ENCODE data around the gene AGRN. TPM values are rescaled to one million over a fixed set of nuclear protein-coding genes. Genes with fewer than 3 reads are reported as not detected.

The AGRN gene
- total and polyA plus RNA-seq, 2 of the 4 experiments (the other 2 are of a cell fraction): 8.1 to 115 TPM

- no peak overlapping the region for H3K23ac ChIP-seq (ENCODE audit: low read depth, low read length)
- WGBS, 2 experiments (ENCODE audit: extremely low coverage in 2 of 2, insufficient read length in 1 of 2): 94% methylated on average over 23 of the region's 33 CpGs; no CpG with 5 or more reads in 1 of the 2 experiments
These were observed 24.0 kb downstream of the AGRN start for GRCh38 chr1:1043921-1044320.

More at GRCh38 chr1:1043921-1044320, 24.0 kb downstream of the AGRN start:
- in situ Hi-C loops (cut with MboI; ENCODE audit: low sequenced_read_pairs) (no loop called here), intact Hi-C loops (cut with micrococcal nuclease) (no loop called here), dilution Hi-C loops (cut with HindIII; ENCODE audit: low sequenced_read_pairs, unreplicated experiment) (no loop called here)
- H2AK5ac ChIP-seq (ENCODE audit: low read depth, low read length): no peak overlapping the region
- H3K56ac ChIP-seq (ENCODE audit: extremely low read depth, insufficient read depth, low read length): no peak overlapping the region
- H3K4ac ChIP-seq (ENCODE audit: low read depth, low read length): no peak overlapping the region
- no peaks in the 10 kb centered on the region for H3K9me1 ChIP-seq (ENCODE audit: insufficient read depth, low read length)
- POLR2A ChIA-PET (ENCODE audit: unreplicated experiment): no interaction called here
- H2BK20ac ChIP-seq (ENCODE audit: low read depth, low read length): no peak overlapping the region
- no peak for ATAC-seq (ENCODE audit: low read depth)
- no peak overlapping the region for H3K4me3 ChIP-seq (ENCODE audit: insufficient read depth, low read depth, low read length)
- no peak overlapping the region for H2AK9ac ChIP-seq (replicated peaks; ENCODE audit: low read depth, low read length, poor library complexity)
- no TSS peak for BruUV-seq (replicated peaks)
- no peak overlapping the region for H2BK5ac ChIP-seq (ENCODE audit: low read depth, low read length, poor library complexity, severe bottlenecking)
- no peak overlapping the region for H3K9ac ChIP-seq (ENCODE audit: low read depth, low read length)
- H2BK15ac ChIP-seq (ENCODE audit: low read depth, low read length): no peak overlapping the region
- no peak overlapping the region for H3K18ac ChIP-seq (ENCODE audit: low read depth, low read length)
- peaks cover 7% of the 10 kb centered on the region for H3K4me1 ChIP-seq (ENCODE audit: control insufficient read depth, insufficient read depth, low read length)
- H3K4me2 ChIP-seq (ENCODE audit: low read depth, low read length): no peak overlapping the region
- DNase-seq: no peak
- no peak overlapping the region for H3K27ac ChIP-seq (ENCODE audit: insufficient read depth, low read length)
- no peak overlapping the region for H2BK120ac ChIP-seq (ENCODE audit: low read depth, low read length)
- H3K36me3 ChIP-seq (ENCODE audit: control insufficient read depth, insufficient read depth, low read length): peaks cover 57% of the 10 kb centered on the region
- peaks cover 2 to 18% of the 10 kb centered on the region in 2 experiments; a peak in 3 of 4 replicates for H3K79me1 ChIP-seq (ENCODE audit: low read depth in 1 of 2, low read length in 2 of 2)
- no peaks in the 10 kb centered on the region for H3K27me3 ChIP-seq (ENCODE audit: control insufficient read depth, insufficient read depth, low read length)
- H4K8ac ChIP-seq (ENCODE audit: low read depth in 2 of 2, low read length in 2 of 2): no peak overlapping the region
- H4K91ac ChIP-seq (ENCODE audit: insufficient read depth, low read depth, low read length): no peak overlapping the region
- peaks cover 29% of the 10 kb centered on the region for H4K20me1 ChIP-seq (ENCODE audit: insufficient read depth, low read length)
- H3K14ac ChIP-seq (replicated peaks; ENCODE audit: low read depth, low read length): no peak overlapping the region
- H4K5ac ChIP-seq (ENCODE audit: low read depth, low read length): no peak overlapping the region
- CTCF ChIA-PET: no interaction called here
- no peaks in the 10 kb centered on the region for H3K9me3 ChIP-seq (ENCODE audit: control insufficient read depth, insufficient read depth, low read length)
- H2AFZ ChIP-seq (replicated peaks; ENCODE audit: low read length, poor library complexity): no peak overlapping the region
- TF ChIP-seq RFX5 (IDR thresholded peaks at IDR 0.05; ENCODE audit: low read depth, low read length) (no peak), SMC3 (IDR thresholded peaks at IDR 0.05; ENCODE audit: low read depth, low read length) (no peak), POLR2A (IDR thresholded peaks at IDR 0.05; ENCODE audit: low read depth, low read length) (no peak), MAFK (IDR thresholded peaks at IDR 0.05; ENCODE audit: low read depth, low read length) (no peak), MAZ (IDR thresholded peaks at IDR 0.05; ENCODE audit: borderline replicate concordance, low read depth, low read length) (no peak), USF2 (IDR thresholded peaks at IDR 0.05; ENCODE audit: low read depth, low read length) (no peak), CHD1 (IDR thresholded peaks at IDR 0.05; ENCODE audit: low read depth, low read length) (no peak), MXI1 (IDR thresholded peaks at IDR 0.05; ENCODE audit: borderline replicate concordance, low read depth, low read length) (no peak), RAD21 (IDR thresholded peaks at IDR 0.05; ENCODE audit: low read length) (no peak), NFE2L2 (IDR thresholded peaks at IDR 0.05; ENCODE audit: low read depth, low read length) (no peak), BHLHE40 (IDR thresholded peaks at IDR 0.05; ENCODE audit: low read depth, low read length) (no peak), ELK1 (IDR thresholded peaks at IDR 0.05; ENCODE audit: borderline replicate concordance, low read depth, low read length) (no peak), RCOR1 (IDR thresholded peaks at IDR 0.05; ENCODE audit: insufficient replicate concordance, low read length) (no peak), CTCF (conservative IDR thresholded peaks at IDR 0.05; ENCODE audit: low read depth, low read length) (no peak), FOS (IDR thresholded peaks at IDR 0.05; ENCODE audit: low read depth, low read length) (no peak), CEBPB (IDR thresholded peaks at IDR 0.05; ENCODE audit: low read depth, low read length) (no peak)

Measured in IMR-90 (cell line).